ENCODE results near the gene C18orf32.
A peak's percentile ranks its signal among the peaks of the same experiment; 100 is the strongest.
"Not testable (repeated sequence)": the region's sequence is repeated elsewhere in the genome, so short reads cannot be mapped to it uniquely, and the experiment has no call there.

C18orf32 gene

GRCh38 chr18:49479381-49480137 is 7.5 kb downstream of the C18orf32 start:
- no peak for DNase-seq (ENCODE audit: low read depth, low spot score)
- no peak overlapping the region for H3K4me3 ChIP-seq (ENCODE audit: low read length)

DNA sequence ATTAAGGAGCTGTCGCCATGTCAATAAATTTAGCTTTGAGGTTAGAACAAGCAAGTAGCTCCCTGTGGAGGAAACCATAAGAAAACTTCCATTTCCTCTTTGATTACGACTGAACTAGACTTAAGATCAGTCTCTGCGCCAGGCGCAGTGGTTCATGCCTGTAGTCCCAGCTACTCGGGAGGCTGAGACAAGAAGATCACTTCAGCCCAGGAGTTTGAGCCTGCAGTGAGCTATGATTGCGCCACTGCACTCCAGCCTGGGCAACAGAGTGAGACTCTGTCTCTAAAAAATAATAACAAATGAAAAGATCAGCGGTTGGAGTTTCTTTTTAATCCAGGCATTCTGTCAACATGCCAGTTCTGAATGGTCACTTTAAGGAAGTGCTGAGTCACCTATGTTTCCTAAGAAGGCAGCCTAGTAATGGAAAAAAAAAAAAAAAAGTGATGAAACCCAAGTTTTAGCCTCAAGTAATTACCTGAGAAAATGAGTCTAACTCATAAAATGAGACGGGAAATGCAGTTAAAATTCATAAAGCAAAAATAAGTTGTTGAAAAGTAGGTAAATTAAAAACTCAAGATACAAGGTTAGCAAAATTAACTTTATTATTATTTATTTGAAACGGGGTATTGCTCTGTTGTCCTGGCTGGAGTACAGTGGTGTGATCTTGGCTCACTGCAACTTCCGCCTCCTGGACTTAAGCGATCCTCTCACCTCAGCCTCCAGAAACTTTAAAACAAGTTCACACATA is 10.2 kb downstream of the C18orf32 start:
- DNase-seq (ENCODE audit: low read depth, low spot score) = no peak
- no peak overlapping the region for H3K4me3 ChIP-seq (ENCODE audit: low read length)

DNA sequence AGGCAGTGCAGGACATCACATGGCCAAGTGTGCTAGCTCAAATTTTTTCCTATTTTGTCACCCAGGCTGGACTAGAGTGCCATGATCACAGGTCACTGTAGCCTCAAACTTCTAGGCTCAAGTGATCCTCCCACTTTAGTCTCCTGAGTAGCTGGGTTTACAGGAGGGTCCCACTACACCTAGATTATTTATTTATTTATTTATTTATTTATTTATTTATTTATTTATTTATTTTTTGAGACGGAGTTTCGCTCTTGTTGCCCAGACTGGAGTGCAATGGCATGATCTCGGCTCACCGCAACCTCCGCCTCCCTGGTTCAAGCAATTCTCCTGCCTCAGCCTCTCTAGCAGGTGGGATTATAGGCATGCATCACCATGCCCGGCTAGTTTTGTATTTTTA is 12.1 kb downstream of the C18orf32 start:
- not testable (repeated sequence) for DNase-seq (ENCODE audit: low read depth, low spot score); H3K4me3 ChIP-seq (ENCODE audit: low read length)

DNA sequence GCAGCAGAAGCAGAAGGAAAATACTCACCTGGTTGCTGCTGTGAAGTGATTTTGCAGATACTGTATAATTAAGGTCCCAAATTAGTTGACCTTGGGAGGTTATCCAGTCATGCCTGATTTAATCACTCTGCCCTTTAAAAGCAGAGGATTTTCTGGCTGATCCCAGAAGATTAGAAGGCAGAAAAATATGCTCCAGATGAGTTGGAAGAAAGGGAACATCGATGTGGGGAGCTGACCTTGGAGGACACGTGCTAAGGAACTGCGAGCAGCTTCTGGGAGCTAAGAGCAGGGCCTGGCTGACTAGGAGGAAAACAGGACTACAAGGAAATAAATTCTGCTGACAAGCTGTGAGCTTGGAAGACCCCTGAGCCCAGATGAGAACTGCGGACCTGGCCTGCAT is 13.3 kb downstream of the C18orf32 start:
- no peak for DNase-seq (ENCODE audit: low read depth, low spot score)
- no peak overlapping the region for H3K4me3 ChIP-seq (ENCODE audit: low read length)

GRCh38 chr18:49472459-49472858 is 14.6 kb downstream of the C18orf32 start:
- H3K4me3 ChIP-seq (ENCODE audit: low read length) = no peak overlapping the region
- no peak for DNase-seq (ENCODE audit: low read depth, low spot score)

GRCh38 chr18:49471532-49471931 is 15.5 kb downstream of the C18orf32 start:
- no peak overlapping the region for H3K4me3 ChIP-seq (ENCODE audit: low read length)
- no peak for DNase-seq (ENCODE audit: low read depth, low spot score)

GRCh38 chr18:49467599-49467998 is 19.4 kb downstream of the C18orf32 start:
- DNase-seq (ENCODE audit: low read depth, low spot score) = no peak
- H3K4me3 ChIP-seq (ENCODE audit: low read length) = no peak overlapping the region

- H3K4me3 ChIP-seq (ENCODE audit: low read length) = no peak overlapping the region
- no peak for DNase-seq (ENCODE audit: low read depth, low spot score)
Observed at GRCh38 chr18:49467019-49467563, 19.9 kb downstream of the C18orf32 start.

- no peak overlapping the region for H3K4me3 ChIP-seq (ENCODE audit: low read length)
- peak; percentile 32 for DNase-seq (ENCODE audit: low read depth, low spot score)
Observed at GRCh38 chr18:49464718-49465598, 22.1 kb downstream of the C18orf32 start.

DNA sequence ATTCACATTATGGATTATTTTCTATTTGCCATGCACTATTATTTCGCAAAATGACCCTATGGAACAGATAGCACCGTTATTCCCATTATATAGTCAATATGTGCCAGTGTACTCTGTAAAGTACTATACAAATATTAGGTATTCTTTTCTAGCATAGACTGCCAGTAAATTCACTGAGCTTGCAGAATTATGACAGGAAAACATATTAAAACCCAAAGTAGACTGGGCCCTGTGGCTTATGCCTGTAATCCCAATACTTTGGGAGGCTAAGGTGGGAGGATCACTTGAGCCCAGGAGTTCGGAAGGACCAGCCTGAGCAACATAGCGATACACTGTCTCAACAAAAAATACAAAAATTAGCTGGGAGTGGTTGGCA is 25.4 kb downstream of the C18orf32 start:
- no peak for DNase-seq (ENCODE audit: low read depth, low spot score)

GRCh38 chr18:49460976-49461601 is 25.9 kb downstream of the C18orf32 start:
- DNase-seq (ENCODE audit: low read depth, low spot score) = no peak
- H3K4me3 ChIP-seq (ENCODE audit: low read length) = peak overlapping the region; percentile 83

More for the DNA sequence above, 25.4 kb downstream of the C18orf32 start:
- H3K4me3 ChIP-seq (ENCODE audit: low read length) = no peak overlapping the region

- peak overlapping the region; percentile 83 for H3K4me3 ChIP-seq (ENCODE audit: low read length)
- no peak for DNase-seq (ENCODE audit: low read depth, low spot score)
Observed at GRCh38 chr18:49459404-49460171, 27.4 kb downstream of the C18orf32 start.

DNA sequence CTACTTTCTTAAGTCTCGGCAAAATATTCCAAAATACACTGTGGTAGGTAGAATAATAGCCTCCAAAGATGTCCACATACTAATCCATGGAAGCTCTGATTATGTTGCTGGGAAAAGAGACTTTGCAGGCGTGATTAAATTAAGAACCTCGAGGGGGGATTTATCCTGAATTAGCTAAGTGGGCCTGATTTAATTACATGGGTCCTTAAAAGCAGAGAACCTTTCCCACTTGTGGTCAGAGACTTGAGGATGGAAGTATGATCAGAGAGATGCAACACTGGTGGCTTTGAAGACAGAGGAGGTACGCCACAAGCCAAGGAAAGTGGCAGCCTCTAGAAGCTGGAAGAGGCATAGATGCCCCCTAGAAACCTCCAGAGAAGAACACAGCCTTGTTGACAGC is 29.4 kb downstream of the C18orf32 start:
- DNase-seq (ENCODE audit: low read depth, low spot score) = no peak
- H3K4me3 ChIP-seq (ENCODE audit: low read length) = no peak overlapping the region

GRCh38 chr18:49456794-49457193 is 30.2 kb downstream of the C18orf32 start:
- no peak for DNase-seq (ENCODE audit: low read depth, low spot score)
- no peak overlapping the region for H3K4me3 ChIP-seq (ENCODE audit: low read length)

GRCh38 chr18:49452534-49452933 is 34.5 kb downstream of the C18orf32 start:
- not testable (repeated sequence) for DNase-seq (ENCODE audit: low read depth, low spot score)

DNA sequence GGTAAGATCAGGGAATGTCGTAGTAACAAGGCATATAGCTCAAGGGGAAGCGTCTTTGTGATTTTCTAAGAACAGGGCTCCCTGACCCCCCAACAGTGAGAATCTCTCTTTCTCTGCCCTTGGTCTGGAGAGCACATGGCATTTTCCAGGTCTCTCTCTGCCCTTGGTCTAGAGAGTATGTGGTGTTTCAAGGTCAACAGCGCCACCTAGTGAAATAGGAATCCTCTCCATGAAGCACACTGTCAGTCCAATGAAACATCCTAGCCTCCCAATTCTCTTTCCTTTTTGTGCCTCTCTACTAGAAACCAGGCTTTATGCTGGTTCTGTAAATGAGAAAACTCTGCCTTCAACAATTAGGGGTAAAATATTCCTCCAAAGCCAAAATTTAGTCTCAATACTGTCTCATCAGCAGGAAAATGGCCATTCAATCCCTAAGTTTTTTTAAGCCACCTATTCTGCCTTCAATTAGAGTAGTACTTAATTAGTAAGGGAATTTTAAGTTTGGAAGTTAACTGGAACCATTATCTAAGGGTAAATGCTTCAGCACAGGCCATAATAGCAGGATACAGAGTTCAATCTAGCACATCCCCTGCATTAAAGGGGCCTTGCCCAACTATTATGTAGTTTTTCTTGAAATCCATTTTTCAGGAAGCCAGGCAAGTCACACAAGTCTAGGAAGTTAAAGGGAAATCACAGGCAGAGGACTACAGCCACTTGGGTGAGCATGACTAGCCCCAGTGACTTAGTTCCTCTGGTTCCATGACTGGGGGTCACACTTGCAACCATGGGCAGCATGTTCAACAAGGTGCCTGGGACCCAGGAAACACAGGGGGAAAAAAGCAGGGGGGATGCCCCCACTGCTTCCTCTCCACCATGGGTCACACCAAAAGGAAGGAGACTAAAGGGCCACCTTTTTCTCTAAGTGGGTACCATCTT is 39.0 kb downstream of the C18orf32 start:
- H3K4me3 ChIP-seq (ENCODE audit: low read length) = no peak overlapping the region
- peak; percentile 71 for DNase-seq (ENCODE audit: low read depth, low spot score)

More at GRCh38 chr18:49452534-49452933, 34.5 kb downstream of the C18orf32 start:
- H3K4me3 ChIP-seq (ENCODE audit: low read length) = not testable (repeated sequence)

DNA sequence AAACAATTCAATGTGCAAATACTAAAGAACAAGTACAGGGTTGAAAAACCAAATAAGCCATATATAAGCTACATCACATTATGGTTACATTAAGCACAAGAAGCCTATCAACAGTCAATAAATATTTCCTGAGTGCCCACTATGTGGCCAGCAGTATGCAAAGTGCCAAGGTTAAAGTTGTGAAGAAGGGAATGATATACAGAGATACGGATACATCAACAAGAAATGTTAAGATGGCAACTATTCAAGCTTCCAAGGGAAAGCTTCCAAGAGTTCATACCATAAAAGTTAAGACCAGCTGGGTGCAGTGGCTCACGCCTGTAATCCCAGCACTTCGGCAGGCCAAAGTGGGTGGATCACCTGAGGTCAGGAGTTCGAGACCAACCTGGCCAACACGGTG is 40.6 kb downstream of the C18orf32 start:
- DNase-seq (ENCODE audit: low read depth, low spot score) = no peak
- no peak overlapping the region for H3K4me3 ChIP-seq (ENCODE audit: low read length)

Data from Jurkat, Clone E6-1 (cell line).